Measurements from ENCODE around the gene ALKBH6.

ALKBH6 gene

GRCh38 chr19:35990156-35990555 lies 23.9 kb downstream of the ALKBH6 start:
- no peak overlapping the region for H3K18ac ChIP-seq (ENCODE audit: low read length)
- H2AK5ac ChIP-seq (ENCODE audit: low read depth, low read length): no peak overlapping the region
- WGBS, 2 donors (ENCODE audit: extremely low coverage in 2 of 2, insufficient read length in 2 of 2, insufficient replicate concordance in 1 of 2): no CpG with 5 or more reads among the region's 4 CpGs

GRCh38 chr19:35988824-35989223 lies 25.2 kb downstream of the ALKBH6 start:
- WGBS, 2 donors (ENCODE audit: extremely low coverage in 2 of 2, insufficient read length in 2 of 2, insufficient replicate concordance in 1 of 2): no CpG with 5 or more reads among the region's 3 CpGs
- Histone ChIP-seq H3K4me2 (ENCODE audit: insufficient read depth, low read length, poor library complexity, severe bottlenecking) (no peak overlapping the region), H2AFZ (ENCODE audit: low read length) (no peak overlapping the region), H3K4ac (ENCODE audit: low read length) (no peak overlapping the region), H3K9me3 (replicated peaks in 1 of 2; ENCODE audit: control insufficient read depth in 2 of 2, insufficient read depth in 1 of 2, low read depth in 1 of 2, low read length in 2 of 2) (peaks cover 0 to 2% of the 10 kb centered on the region in 2 donors), H3K4me1 (ENCODE audit: control insufficient read depth in 2 of 2, insufficient read depth in 1 of 2, low read depth in 1 of 2, low read length in 2 of 2) (peaks cover 6 to 7% of the 10 kb centered on the region in 2 donors), H3K4me3 (ENCODE audit: low read length in 2 of 2) (no peak overlapping the region), H4K91ac (ENCODE audit: low read depth, low read length, poor library complexity) (no peak overlapping the region), H2BK12ac (ENCODE audit: low read length) (no peak overlapping the region), H3K14ac (ENCODE audit: low read length) (no peak overlapping the region), H4K8ac (ENCODE audit: low read depth, low read length) (no peak overlapping the region), H2BK15ac (ENCODE audit: low read length) (no peak overlapping the region), H2BK120ac (ENCODE audit: low read depth, low read length) (no peak overlapping the region), H3K36me3 (replicated peaks in 1 of 2; ENCODE audit: control insufficient read depth in 2 of 2, insufficient read depth in 2 of 2, low read length in 2 of 2) (no peaks in the 10 kb centered on the region), H3K27me3 (ENCODE audit: control insufficient read depth in 3 of 3, insufficient read depth in 3 of 3, low read depth in 1 of 3, low read length in 3 of 3) (peaks cover 0 to 51% (median 16%) of the 10 kb centered on the region in 3 experiments), H3K27ac (replicated peaks; ENCODE audit: low read length) (no peak overlapping the region), H2AK5ac (ENCODE audit: low read depth, low read length) (no peak overlapping the region), H3K18ac (ENCODE audit: low read length) (no peak overlapping the region), H3K23ac (ENCODE audit: low read depth, low read length, poor library complexity) (no peak overlapping the region), H3K9ac (ENCODE audit: low read depth, low read length, poor library complexity) (no peak overlapping the region), H3K79me1 (ENCODE audit: low read depth, low read length) (no peaks in the 10 kb centered on the region), H2BK5ac (ENCODE audit: low read length) (no peak overlapping the region)
- DNase-seq (ENCODE audit: low spot score): no peak

More at GRCh38 chr19:35990156-35990555, 23.9 kb downstream of the ALKBH6 start:
- no peaks in the 10 kb centered on the region for H3K36me3 ChIP-seq (replicated peaks in 1 of 2; ENCODE audit: control insufficient read depth in 2 of 2, insufficient read depth in 2 of 2, low read length in 2 of 2)
- H4K91ac ChIP-seq (ENCODE audit: low read depth, low read length, poor library complexity): no peak overlapping the region
- H2BK120ac ChIP-seq (ENCODE audit: low read depth, low read length): no peak overlapping the region
- no peak overlapping the region for H3K14ac ChIP-seq (ENCODE audit: low read length)
- H2AFZ ChIP-seq (ENCODE audit: low read length): no peak overlapping the region
- no peak overlapping the region for H3K23ac ChIP-seq (ENCODE audit: low read depth, low read length, poor library complexity)
- peaks cover 0 to 47% (median 16%) of the 10 kb centered on the region in 3 experiments for H3K27me3 ChIP-seq (ENCODE audit: control insufficient read depth in 3 of 3, insufficient read depth in 3 of 3, low read depth in 1 of 3, low read length in 3 of 3)
- no peak overlapping the region for H4K8ac ChIP-seq (ENCODE audit: low read depth, low read length)
- no peak overlapping the region for H3K27ac ChIP-seq (replicated peaks; ENCODE audit: low read length)
- no peak for DNase-seq (ENCODE audit: low spot score)
- H3K4me3 ChIP-seq (ENCODE audit: low read length in 2 of 2): no peak overlapping the region
- peaks cover 7% of the 10 kb centered on the region in 2 donors for H3K4me1 ChIP-seq (ENCODE audit: control insufficient read depth in 2 of 2, insufficient read depth in 1 of 2, low read depth in 1 of 2, low read length in 2 of 2)
- no peak overlapping the region for H3K4ac ChIP-seq (ENCODE audit: low read length)
- H3K4me2 ChIP-seq (ENCODE audit: insufficient read depth, low read length, poor library complexity, severe bottlenecking): no peak overlapping the region
- H3K9me3 ChIP-seq (replicated peaks in 1 of 2; ENCODE audit: control insufficient read depth in 2 of 2, insufficient read depth in 1 of 2, low read depth in 1 of 2, low read length in 2 of 2): peaks cover 0 to 2% of the 10 kb centered on the region in 2 donors
- H3K79me1 ChIP-seq (ENCODE audit: low read depth, low read length): no peaks in the 10 kb centered on the region
- H2BK12ac ChIP-seq (ENCODE audit: low read length): no peak overlapping the region
- no peak overlapping the region for H2BK15ac ChIP-seq (ENCODE audit: low read length)
- H2BK5ac ChIP-seq (ENCODE audit: low read length): no peak overlapping the region
- no peak overlapping the region for H3K9ac ChIP-seq (ENCODE audit: low read depth, low read length, poor library complexity)

DNA sequence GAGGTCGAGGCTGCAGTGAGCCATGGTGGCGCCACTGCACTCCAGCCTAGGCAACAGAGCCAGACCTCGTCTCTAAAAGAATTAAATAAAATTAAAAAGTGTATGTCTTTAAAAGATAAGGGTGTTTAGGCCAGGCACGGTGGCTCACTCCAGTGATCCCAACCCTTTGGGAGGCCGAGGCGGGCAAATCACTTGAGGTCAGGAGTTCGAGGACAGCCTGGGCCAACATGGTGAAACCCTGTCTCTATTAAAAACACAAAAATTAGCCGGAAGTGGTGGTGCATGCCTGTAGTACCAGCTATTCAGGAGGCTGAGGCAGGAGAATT lies 26.5 kb downstream of the ALKBH6 start:
- Histone ChIP-seq H3K36me3 (replicated peaks in 1 of 2; ENCODE audit: control insufficient read depth in 2 of 2, insufficient read depth in 2 of 2, low read length in 2 of 2) (no peaks in the 10 kb centered on the region), H2AFZ (ENCODE audit: low read length) (peak overlapping the region; percentile 90), H3K23ac (ENCODE audit: low read depth, low read length, poor library complexity) (no peak overlapping the region), H2BK15ac (ENCODE audit: low read length) (no peak overlapping the region), H2BK12ac (ENCODE audit: low read length) (no peak overlapping the region), H4K8ac (ENCODE audit: low read depth, low read length) (no peak overlapping the region), H3K9ac (ENCODE audit: low read depth, low read length, poor library complexity) (no peak overlapping the region), H3K27me3 (ENCODE audit: control insufficient read depth in 3 of 3, insufficient read depth in 3 of 3, low read depth in 1 of 3, low read length in 3 of 3) (peaks cover 0 to 56% (median 19%) of the 10 kb centered on the region in 3 experiments), H2BK5ac (ENCODE audit: low read length) (no peak overlapping the region), H4K91ac (ENCODE audit: low read depth, low read length, poor library complexity) (no peak overlapping the region), H3K4ac (ENCODE audit: low read length) (no peak overlapping the region), H2BK120ac (ENCODE audit: low read depth, low read length) (no peak overlapping the region), H3K4me3 (ENCODE audit: low read length in 2 of 2) (no peak overlapping the region), H3K18ac (ENCODE audit: low read length) (no peak overlapping the region), H3K4me2 (ENCODE audit: insufficient read depth, low read length, poor library complexity, severe bottlenecking) (peak overlapping the region; percentile 78), H3K4me1 (ENCODE audit: control insufficient read depth in 2 of 2, insufficient read depth in 1 of 2, low read depth in 1 of 2, low read length in 2 of 2) (peaks cover 0 to 8% of the 10 kb centered on the region in 2 donors), H3K27ac (replicated peaks; ENCODE audit: low read length) (no peak overlapping the region), H3K14ac (ENCODE audit: low read length) (no peak overlapping the region), H3K9me3 (replicated peaks in 1 of 2; ENCODE audit: control insufficient read depth in 2 of 2, insufficient read depth in 1 of 2, low read depth in 1 of 2, low read length in 2 of 2) (peaks cover 0 to 2% of the 10 kb centered on the region in 2 donors), H3K79me1 (ENCODE audit: low read depth, low read length) (no peaks in the 10 kb centered on the region), H2AK5ac (ENCODE audit: low read depth, low read length) (no peak overlapping the region)
- WGBS, 2 donors (ENCODE audit: extremely low coverage in 2 of 2, insufficient read length in 2 of 2, insufficient replicate concordance in 1 of 2): no CpG with 5 or more reads among the region's 8 CpGs
- DNase-seq (ENCODE audit: low spot score): no peak

GRCh38 chr19:35986664-35987570 lies 27.1 kb downstream of the ALKBH6 start:
- peaks cover 0 to 56% (median 21%) of the 10 kb centered on the region in 3 experiments for H3K27me3 ChIP-seq (ENCODE audit: control insufficient read depth in 3 of 3, insufficient read depth in 3 of 3, low read depth in 1 of 3, low read length in 3 of 3)
- H3K23ac ChIP-seq (ENCODE audit: low read depth, low read length, poor library complexity): no peak overlapping the region
- H4K91ac ChIP-seq (ENCODE audit: low read depth, low read length, poor library complexity): no peak overlapping the region
- H2AFZ ChIP-seq (ENCODE audit: low read length): peak overlapping the region; percentile 90
- H3K27ac ChIP-seq (replicated peaks; ENCODE audit: low read length): no peak overlapping the region
- peak overlapping the region; percentile 4 for H2AK5ac ChIP-seq (ENCODE audit: low read depth, low read length)
- peak overlapping the region; percentile 78 for H3K4me2 ChIP-seq (ENCODE audit: insufficient read depth, low read length, poor library complexity, severe bottlenecking)
- no peaks in the 10 kb centered on the region for H3K36me3 ChIP-seq (replicated peaks in 1 of 2; ENCODE audit: control insufficient read depth in 2 of 2, insufficient read depth in 2 of 2, low read length in 2 of 2)
- H3K9ac ChIP-seq (ENCODE audit: low read depth, low read length, poor library complexity): peak overlapping the region; percentile 16
- no peaks in the 10 kb centered on the region for H3K79me1 ChIP-seq (ENCODE audit: low read depth, low read length)
- no peak overlapping the region for H2BK5ac ChIP-seq (ENCODE audit: low read length)
- H4K8ac ChIP-seq (ENCODE audit: low read depth, low read length): no peak overlapping the region
- H3K14ac ChIP-seq (ENCODE audit: low read length): no peak overlapping the region
- no peak overlapping the region for H3K4ac ChIP-seq (ENCODE audit: low read length)
- no CpG with 5 or more reads among the region's 54 CpGs for WGBS, 2 donors (ENCODE audit: extremely low coverage in 2 of 2, insufficient read length in 2 of 2, insufficient replicate concordance in 1 of 2)
- peaks cover 0 to 8% of the 10 kb centered on the region in 2 donors for H3K4me1 ChIP-seq (ENCODE audit: control insufficient read depth in 2 of 2, insufficient read depth in 1 of 2, low read depth in 1 of 2, low read length in 2 of 2)
- H3K4me3 ChIP-seq (ENCODE audit: low read length in 2 of 2): peak overlapping the region; percentile 13 to 72
- H2BK120ac ChIP-seq (ENCODE audit: low read depth, low read length): no peak overlapping the region
- no peak overlapping the region for H2BK15ac ChIP-seq (ENCODE audit: low read length)
- no peak for DNase-seq (ENCODE audit: low spot score)
- H2BK12ac ChIP-seq (ENCODE audit: low read length): no peak overlapping the region
- peaks cover 0 to 2% of the 10 kb centered on the region in 2 donors for H3K9me3 ChIP-seq (replicated peaks in 1 of 2; ENCODE audit: control insufficient read depth in 2 of 2, insufficient read depth in 1 of 2, low read depth in 1 of 2, low read length in 2 of 2)
- peak overlapping the region; percentile 60 for H3K18ac ChIP-seq (ENCODE audit: low read length)
